SK-N-SH treated with all-trans-retinoic acid at 6 μM for 48 hours (cell line): ENCODE data around the gene GNPDA2.

ENCODE experiments used
- ARNTL ChIP-seq: fragments of 450-650 bp; formaldehyde crosslinking; IDR thresholded peaks from 2 replicates; pipeline ENCODE4 v1.5.0; 2020; ENCODE audit warnings: low read depth, mild to moderate bottlenecking, moderate library complexity, borderline replicate concordance
- CREB5 ChIP-seq: fragments of 250-450 bp; sonication (Bioruptor Pico); IDR thresholded peaks from 2 replicates; pipeline ENCODE4 v1.5.1; 2020; ENCODE audit warnings: low read depth, mild to moderate bottlenecking, moderate library complexity
- CSDC2 ChIP-seq: fragments of 250-450 bp; sonication (Bioruptor Pico); IDR thresholded peaks from 2 replicates; pipeline ENCODE4 v1.5.0; 2020; ENCODE audit warnings: mild to moderate bottlenecking, moderate library complexity
- ESRRG ChIP-seq: fragments of 250-450 bp; sonication (Bioruptor Pico); IDR thresholded peaks from 2 replicates; pipeline ENCODE4 v1.6.1; 2021; ENCODE audit warnings: mild to moderate bottlenecking
- GLIS3 ChIP-seq: fragments of 250-450 bp; sonication (Bioruptor Pico); IDR thresholded peaks from 2 replicates; pipeline ENCODE4 v1.5.0; 2020; ENCODE audit warnings: mild to moderate bottlenecking, moderate library complexity
- OSR1 ChIP-seq: fragments of 250-450 bp; sonication (Bioruptor Pico); IDR thresholded peaks from 2 replicates; pipeline ENCODE4 v1.8.0; 2022; ENCODE audit warnings: moderate library complexity, mild to moderate bottlenecking, inconsistent platforms
- PATZ1 ChIP-seq: fragments of 250-450 bp; sonication (Bioruptor Pico); IDR thresholded peaks from 2 replicates; pipeline ENCODE4 v1.8.0; 2020; ENCODE audit warnings: mild to moderate bottlenecking, moderate library complexity, borderline replicate concordance
- POU6F1 ChIP-seq: fragments of 250-450 bp; sonication (Bioruptor Pico); IDR thresholded peaks from 2 replicates; pipeline ENCODE4 v1.8.0; 2021; ENCODE audit warnings: low read depth, mild to moderate bottlenecking, moderate library complexity, borderline replicate concordance
- RARB ChIP-seq: fragments of 250-450 bp; sonication (Bioruptor Pico); IDR thresholded peaks from 2 replicates; pipeline ENCODE4 v1.8.0; 2021; ENCODE audit warnings: mild to moderate bottlenecking, moderate library complexity
- SNAI2 ChIP-seq: fragments of 250-450 bp; sonication (Bioruptor Pico); IDR thresholded peaks from 2 replicates; pipeline ENCODE4 v1.5.0; 2020; ENCODE audit warnings: mild to moderate bottlenecking, moderate library complexity

GRCh38 chr4:44671636-44672035, 54.7 kb downstream of the GNPDA2 start:
- TF ChIP-seq CREB5 (no peak), POU6F1 (CRISPR knock-in tag) (no peak), ARNTL (CRISPR knock-in tag) (no peak), ESRRG (CRISPR knock-in tag) (no peak), SNAI2 (CRISPR knock-in tag) (no peak), OSR1 (CRISPR knock-in tag) (no peak), GLIS3 (CRISPR knock-in tag) (no peak), RARB (CRISPR knock-in tag) (no peak), CSDC2 (CRISPR knock-in tag) (no peak), PATZ1 (no peak)
